HepG2 (cell line): ENCODE measurements around the gene TM9SF4. TPM values are rescaled to one million over a fixed set of nuclear protein-coding genes. Genes with fewer than 3 reads are reported as not detected.

Source experiments
- ATAC-seq: fragments of 200-7000 bp; cut with Tn5 transposase; 3 replicates; pipeline ENCODE4 v1.9.1; 2020; ENCODE audit warnings: mild to moderate bottlenecking, moderate library complexity
- BruUV-seq: library from RNA; stranded (reverse); fragments of 400-500 nt; replicated peaks from 2 replicates; lab custom pipeline; 2021; lab: Mats Ljungman, UMichigan
- CTCF ChIA-PET: fragments of 300-600 bp; formaldehyde crosslinking; extraction: SDS; loops from one replicate; lab custom pipeline; 2021; ENCODE audit warnings: low total read pairs, inconsistent platforms, low intra/inter-chr PET ratio; lab: Yijun Ruan, JAX
- POLR2A ChIA-PET: fragments of 350-600 bp; sonication (Branson Sonifier 250); formaldehyde crosslinking; loops from one replicate; lab custom pipeline; 2020; ENCODE audit warnings: antibody characterized with exemption, inconsistent platforms; lab: Yijun Ruan, JAX
- DNase-seq: peaks from one replicate; pipeline ENCODE4 v3.0.0-alpha.2; 2015; ENCODE audit warnings: low spot score
- FAIRE-seq: peaks from 3 replicates; lab custom pipeline; 2011; peaks lifted over from hg19 to GRCh38; lab: Jason Lieb, UNC
- H2AFZ ChIP-seq: one replicate; pipeline ENCODE4 v1.6.1; 2011; ENCODE audit warnings: low read length, inconsistent platforms
- H3K27ac ChIP-seq: fragments of 300-600 bp; 3 replicates; pipeline ENCODE4 v1.8.0; 2011; ENCODE audit warnings: mixed run types, mild to moderate bottlenecking, mixed read lengths, low read length, inconsistent platforms; ENCODE audit not compliant: insufficient read depth; ENCODE audit errors: extremely low read length
- H3K27me3 ChIP-seq, 2 experiments: fragments of 200-600 bp in 1 of 2; 2 replicates in 1 of 2; 3 replicates in 1 of 2; pipeline versions ENCODE4 v1.6.0 to v1.8.0; 2011; ENCODE audit warnings: low read length in 2 of 2, mild to moderate bottlenecking in 2 of 2, moderate library complexity in 2 of 2, inconsistent platforms in 1 of 2; ENCODE audit not compliant: insufficient read depth in 2 of 2, control insufficient read depth in 1 of 2
- H3K36me3 ChIP-seq, 2 experiments: fragments of 200-600 bp in 1 of 2; replicated peaks in 1 of 2; 2 replicates in 1 of 2; 3 replicates in 1 of 2; pipeline versions ENCODE4 v1.5.1 to v1.8.0; 2011; ENCODE audit warnings: low read length in 2 of 2, inconsistent platforms in 1 of 2; ENCODE audit not compliant: insufficient read depth in 2 of 2, control insufficient read depth in 1 of 2
- H3K4me1 ChIP-seq: 2 replicates; pipeline ENCODE4 v1.5.1; 2012; ENCODE audit warnings: low read length, inconsistent platforms; ENCODE audit not compliant: insufficient read depth
- H3K4me2 ChIP-seq: 2 replicates; pipeline ENCODE4 v1.6.0; 2011; ENCODE audit warnings: low read depth, low read length, inconsistent platforms
- H3K4me3 ChIP-seq, 3 experiments: fragments of 200-600 bp in 1 of 3; sonication (generic), shearing (Covaris generic) in 1 of 3; replicated peaks in 1 of 3; 2 replicates each; pipeline ENCODE4 v1.5.1; 2011 to 2016; ENCODE audit warnings: low read length in 3 of 3, inconsistent platforms in 2 of 3, low read depth in 2 of 3, mild to moderate bottlenecking in 2 of 3, control low read depth in 1 of 3, mixed read lengths in 1 of 3; ENCODE audit not compliant: insufficient read depth in 1 of 3
- H3K79me2 ChIP-seq: one replicate; pipeline ENCODE4 v1.6.1; 2011; ENCODE audit warnings: low read length, inconsistent platforms; ENCODE audit not compliant: insufficient read depth
- H3K9ac ChIP-seq: 2 replicates; pipeline ENCODE4 v1.6.0; 2011; ENCODE audit warnings: mild to moderate bottlenecking, low read depth, low read length, inconsistent platforms; ENCODE audit not compliant: insufficient read depth
- H3K9me3 ChIP-seq: 2 replicates; pipeline ENCODE4 v1.5.1; 2012; ENCODE audit warnings: mild to moderate bottlenecking, low read length
- H4K20me1 ChIP-seq: 2 replicates; pipeline ENCODE4 v1.6.0; 2011; ENCODE audit warnings: inconsistent platforms, mild to moderate bottlenecking, low read length, moderate library complexity; ENCODE audit not compliant: insufficient read depth
- ARHGAP35 ChIP-seq: sonication (generic); formaldehyde crosslinking; IDR thresholded peaks from 2 replicates; pipeline ENCODE4 v1.9.0; 2022; ENCODE audit warnings: mild to moderate bottlenecking, inconsistent platforms, moderate library complexity, missing genetic modification reagents, borderline replicate concordance
- CCDC6 ChIP-seq: sonication (generic); formaldehyde crosslinking; IDR thresholded peaks from 2 replicates; pipeline ENCODE4 v1.8.1; 2022; ENCODE audit warnings: mild to moderate bottlenecking, missing genetic modification reagents, moderate library complexity
- HOXA9 ChIP-seq: sonication (generic); formaldehyde crosslinking; IDR thresholded peaks from 2 replicates; pipeline ENCODE4 v1.8.1; 2022; ENCODE audit warnings: missing genetic modification reagents, mild to moderate bottlenecking, moderate library complexity, borderline replicate concordance
- MYNN ChIP-seq: sonication (generic); formaldehyde crosslinking; IDR thresholded peaks from 2 replicates; pipeline ENCODE4 v1.4.0; 2020; ENCODE audit warnings: mild to moderate bottlenecking, low read depth, missing genetic modification reagents
- PAXIP1 ChIP-seq: sonication (generic); formaldehyde crosslinking; conservative IDR thresholded peaks from 2 replicates; pipeline ENCODE4 v1.4.0; 2020; ENCODE audit warnings: mild to moderate bottlenecking, missing genetic modification reagents, moderate library complexity
- PRDM4 ChIP-seq: sonication (generic); formaldehyde crosslinking; IDR thresholded peaks from 2 replicates; pipeline ENCODE4 v1.9.0; 2021; ENCODE audit warnings: missing genetic modification reagents, borderline replicate concordance
- ZFYVE20 ChIP-seq: sonication (generic); formaldehyde crosslinking; IDR thresholded peaks from 2 replicates; pipeline ENCODE4 v1.8.0; 2023; ENCODE audit warnings: low read depth, mild to moderate bottlenecking, moderate library complexity, missing genetic modification reagents, borderline replicate concordance
- ZNF280B ChIP-seq: sonication (generic); formaldehyde crosslinking; IDR thresholded peaks from 2 replicates; pipeline ENCODE4 v1.5.0; 2020; ENCODE audit warnings: missing genetic modification reagents, mild to moderate bottlenecking, borderline replicate concordance
- ZNF280D ChIP-seq: sonication (generic); formaldehyde crosslinking; IDR thresholded peaks from 2 replicates; pipeline ENCODE4 v1.5.1; 2020; ENCODE audit warnings: mild to moderate bottlenecking, missing genetic modification reagents
- ZNF329 ChIP-seq: sonication (generic); formaldehyde crosslinking; IDR thresholded peaks from 2 replicates; pipeline ENCODE4 v1.9.0; 2021; ENCODE audit warnings: low read depth, mild to moderate bottlenecking, missing genetic modification reagents
- ZNF740 ChIP-seq: sonication (generic); formaldehyde crosslinking; IDR thresholded peaks from 2 replicates; pipeline ENCODE4 v1.4.0; 2020; ENCODE audit warnings: missing genetic modification reagents
- WGBS: methylation state at CpG from one replicate; pipeline ENCODE4 v1.1.6; 2017; ENCODE audit warnings: low lambda C conversion rate; 5-methylcytosine and 5-hydroxymethylcytosine counted together
- in situ Hi-C: cut with HindIII; loops from 2 replicates; pipeline ENCODE4 v1.10.0; 2017; ENCODE audit warnings: low pct_unique_long_range_greater_than_20kb; ENCODE audit not compliant: extremely low pct_ligation_motif_present
- intact Hi-C: fragments of 100-400 bp; cut with micrococcal nuclease; formaldehyde crosslinking; loops from one replicate; pipeline ENCODE4 v1.10.0; 2022; ENCODE audit not compliant: unreplicated experiment
- polyA plus RNA-seq, 8 experiments: library from polyadenylated mRNA; depleted of rRNA in 3 of 8; stranded (reverse) in 7 of 8; unstranded in 1 of 8; fragments of >200 nt; fragmentation: Illumina TruSeq in 4 of 8; extraction: Trizol in 4 of 8; gene quantifications; 2 replicates each; pipeline versions ENCODE4 v1.2.1 to v1.2.3, GENCODE V29; 2011 to 2016; ENCODE audit warnings: low read depth in 4 of 8, missing spikeins in 1 of 8, mixed read lengths in 1 of 8; ENCODE audit not compliant: insufficient read depth in 1 of 8
- total RNA-seq, 5 experiments: library from RNA; depleted of rRNA; stranded (reverse); fragments of >200 nt; fragmentation: Illumina TruSeq; extraction: Trizol; gene quantifications; 2 replicates each; pipeline ENCODE4 v1.2.3, GENCODE V29; 2016; ENCODE audit warnings: low read depth in 1 of 5

TM9SF4 gene
- total and polyA plus RNA-seq, 2 of the 13 experiments (the other 11 are each of a cell fraction or from before 2014, with no cell fraction given), result 53.5 to 171 TPM

DNA sequence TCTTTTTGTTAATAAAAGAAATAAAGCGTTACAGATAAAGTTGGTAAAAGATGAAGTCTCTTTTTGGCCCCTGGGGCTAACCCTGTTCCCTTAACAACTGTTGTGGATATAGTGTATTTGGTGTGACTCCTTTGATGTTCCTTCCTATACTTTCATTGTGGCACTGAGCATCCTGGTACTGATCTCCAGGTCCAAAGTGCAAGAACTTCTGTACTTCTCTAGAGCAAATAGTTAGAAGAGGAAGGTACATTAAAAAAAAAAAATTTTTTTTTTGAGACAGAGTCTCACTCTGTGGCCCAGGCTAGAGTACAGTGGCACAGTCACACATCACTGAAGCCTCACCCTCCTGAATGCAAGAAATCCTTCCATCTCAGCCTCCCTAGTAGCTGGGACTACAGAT is 104.4 kb downstream of the TM9SF4 start (continued):
- TF ChIP-seq PAXIP1, result peak; percentile 42; the same call in 1 of the 2 replicates
- TF ChIP-seq ZNF329 (CRISPR knock-in tag), result no peak
- no peak for TF ChIP-seq ZFYVE20 (CRISPR knock-in tag)

DNA sequence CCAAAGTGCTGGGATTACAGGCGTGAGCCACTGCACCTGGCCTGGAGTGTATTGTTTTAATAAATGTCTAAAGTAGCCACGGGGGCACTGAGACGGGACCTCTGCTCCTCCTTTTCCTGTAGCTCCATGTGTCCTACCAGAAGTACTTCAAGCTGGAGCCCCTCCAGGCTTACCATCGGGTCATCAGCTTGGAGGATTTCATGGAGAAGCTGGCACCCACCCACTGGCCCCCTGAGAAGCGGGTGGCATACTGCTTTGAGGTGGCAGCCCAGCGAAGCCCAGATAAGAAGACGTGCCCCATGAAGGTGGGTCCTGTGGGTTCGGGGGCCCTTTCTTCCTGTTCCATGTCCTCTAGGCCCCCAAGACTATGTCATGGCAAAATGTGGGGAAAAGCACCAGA is 105.6 kb downstream of the TM9SF4 start:
- H3K36me3 ChIP-seq, result peaks cover 42 to 76% of the 10 kb centered on the region in 2 experiments
- intact Hi-C loops (no loop called here), in situ Hi-C loops (no loop called here)
- no peak for TF ChIP-seq PRDM4 (CRISPR knock-in tag)
- TF ChIP-seq HOXA9 (CRISPR knock-in tag), result no peak
- TF ChIP-seq ARHGAP35 (CRISPR knock-in tag), result no peak
- no peak for TF ChIP-seq ZNF280B
- no peak for TF ChIP-seq MYNN (CRISPR knock-in tag)
- no peak for TF ChIP-seq ZNF740 (CRISPR knock-in tag)
- TF ChIP-seq ZNF280D (CRISPR knock-in tag), result no peak
- TF ChIP-seq CCDC6, result no peak

More for the DNA sequence above, 105.6 kb downstream of the TM9SF4 start:
- Histone ChIP-seq H3K4me1 (peaks cover 26% of the 10 kb centered on the region), H4K20me1 (no peaks in the 10 kb centered on the region), H3K27me3 (no peaks in the 10 kb centered on the region), H3K4me3 (no peak overlapping the region), H3K9ac (no peak overlapping the region), H3K79me2 (no peaks in the 10 kb centered on the region), H3K27ac (no peak overlapping the region), H3K9me3 (no peaks in the 10 kb centered on the region), H2AFZ (no peak overlapping the region), H3K4me2 (no peak overlapping the region)
- DNase-seq, result no peak
- ATAC-seq, result no peak
- WGBS, result 90% methylated on average over 8 of the region's 8 CpGs
- no peak for FAIRE-seq
- CTCF ChIA-PET, result no interaction called here
- POLR2A ChIA-PET, result no interaction called here
- no TSS peak for BruUV-seq
